ENCODE measurements around the gene BMPR1B.

Gene BMPR1B

DNA sequence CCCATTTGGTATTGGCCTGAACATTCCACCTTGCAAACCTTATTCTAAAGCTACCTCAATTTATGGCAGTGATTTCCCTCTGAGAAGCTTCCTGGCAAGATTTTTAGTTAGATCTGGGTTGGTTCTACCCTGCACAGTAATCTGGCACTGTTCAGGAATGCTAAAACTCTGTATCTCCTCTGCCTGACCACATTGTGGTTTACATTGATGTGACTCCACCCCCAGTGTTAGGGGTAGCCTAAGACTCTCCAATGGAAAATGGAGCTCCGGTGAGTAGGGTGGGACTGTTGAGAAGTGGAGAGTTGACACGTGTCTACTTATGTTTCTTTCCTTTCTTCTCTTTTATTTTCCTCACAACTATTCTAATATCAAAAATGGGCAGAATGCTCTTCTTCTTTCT is 45.4 kb downstream of the BMPR1B start:
- peak in 1 of 2 donors; percentile 9 for DNase-seq (ENCODE audit: low read depth in 2 of 2)
- TF ChIP-seq, protein P1, sequence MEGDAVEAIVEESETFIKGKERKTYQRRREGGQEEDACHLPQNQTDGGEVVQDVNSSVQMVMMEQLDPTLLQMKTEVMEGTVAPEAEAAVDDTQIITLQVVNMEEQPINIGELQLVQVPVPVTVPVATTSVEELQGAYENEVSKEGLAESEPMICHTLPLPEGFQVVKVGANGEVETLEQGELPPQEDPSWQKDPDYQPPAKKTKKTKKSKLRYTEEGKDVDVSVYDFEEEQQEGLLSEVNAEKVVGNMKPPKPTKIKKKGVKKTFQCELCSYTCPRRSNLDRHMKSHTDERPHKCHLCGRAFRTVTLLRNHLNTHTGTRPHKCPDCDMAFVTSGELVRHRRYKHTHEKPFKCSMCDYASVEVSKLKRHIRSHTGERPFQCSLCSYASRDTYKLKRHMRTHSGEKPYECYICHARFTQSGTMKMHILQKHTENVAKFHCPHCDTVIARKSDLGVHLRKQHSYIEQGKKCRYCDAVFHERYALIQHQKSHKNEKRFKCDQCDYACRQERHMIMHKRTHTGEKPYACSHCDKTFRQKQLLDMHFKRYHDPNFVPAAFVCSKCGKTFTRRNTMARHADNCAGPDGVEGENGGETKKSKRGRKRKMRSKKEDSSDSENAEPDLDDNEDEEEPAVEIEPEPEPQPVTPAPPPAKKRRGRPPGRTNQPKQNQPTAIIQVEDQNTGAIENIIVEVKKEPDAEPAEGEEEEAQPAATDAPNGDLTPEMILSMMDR (IDR thresholded peaks at IDR 0.05; ENCODE audit: low read depth, low read length): no peak

GRCh38 chr4:94804650-94805049 is 46.9 kb downstream of the BMPR1B start:
- TF ChIP-seq, protein P1 (IDR thresholded peaks at IDR 0.05; ENCODE audit: low read depth, low read length): no peak
- DNase-seq (ENCODE audit: low read depth in 2 of 2): peak in 1 of 2 donors; percentile 43
- H3K4me3 ChIP-seq (replicated peaks in 1 of 2; ENCODE audit: low read depth in 2 of 2, low read length in 2 of 2): no peak overlapping the region

More for the DNA sequence above, 45.4 kb downstream of the BMPR1B start:
- no peak overlapping the region for H3K4me3 ChIP-seq (replicated peaks in 1 of 2; ENCODE audit: low read depth in 2 of 2, low read length in 2 of 2)

- DNase-seq (ENCODE audit: low read depth in 2 of 2): no peak
- TF ChIP-seq, protein P1 (IDR thresholded peaks at IDR 0.05; ENCODE audit: low read depth, low read length): no peak
Observed at GRCh38 chr4:94806376-94806775, 48.6 kb downstream of the BMPR1B start.

GRCh38 chr4:94811643-94812042 is 53.9 kb downstream of the BMPR1B start:
- TF ChIP-seq, protein P1 (IDR thresholded peaks at IDR 0.05; ENCODE audit: low read depth, low read length): no peak
- DNase-seq (ENCODE audit: low read depth in 2 of 2): no peak
- H3K4me3 ChIP-seq (replicated peaks in 1 of 2; ENCODE audit: low read depth in 2 of 2, low read length in 2 of 2): no peak overlapping the region

More at GRCh38 chr4:94806376-94806775, 48.6 kb downstream of the BMPR1B start:
- H3K4me3 ChIP-seq (replicated peaks in 1 of 2; ENCODE audit: low read depth in 2 of 2, low read length in 2 of 2): no peak overlapping the region

DNA sequence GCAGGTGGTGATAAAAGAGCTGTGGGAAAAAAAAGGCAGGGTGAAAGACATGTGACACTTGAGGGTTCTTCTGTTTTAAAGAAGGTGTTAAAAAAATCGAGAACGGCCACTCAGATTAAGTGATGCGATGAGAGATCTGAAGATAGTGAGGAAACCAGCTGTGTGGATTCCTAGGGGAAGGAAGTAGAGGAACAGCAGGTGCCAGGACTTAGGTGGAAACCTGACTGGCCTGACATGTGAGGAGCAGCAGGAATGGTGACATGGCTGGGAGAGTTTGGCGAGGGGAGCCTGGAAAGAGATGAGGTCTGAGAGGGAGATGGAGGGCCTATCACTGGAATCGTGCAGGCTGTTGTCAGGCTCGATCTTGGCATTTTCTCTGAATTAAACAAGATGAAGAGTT is 55.5 kb downstream of the BMPR1B start:
- TF ChIP-seq, protein P1 (IDR thresholded peaks at IDR 0.05; ENCODE audit: low read depth, low read length): no peak
- DNase-seq (ENCODE audit: low read depth in 2 of 2): no peak
- no peak overlapping the region for H3K4me3 ChIP-seq (replicated peaks in 1 of 2; ENCODE audit: low read depth in 2 of 2, low read length in 2 of 2)

DNA sequence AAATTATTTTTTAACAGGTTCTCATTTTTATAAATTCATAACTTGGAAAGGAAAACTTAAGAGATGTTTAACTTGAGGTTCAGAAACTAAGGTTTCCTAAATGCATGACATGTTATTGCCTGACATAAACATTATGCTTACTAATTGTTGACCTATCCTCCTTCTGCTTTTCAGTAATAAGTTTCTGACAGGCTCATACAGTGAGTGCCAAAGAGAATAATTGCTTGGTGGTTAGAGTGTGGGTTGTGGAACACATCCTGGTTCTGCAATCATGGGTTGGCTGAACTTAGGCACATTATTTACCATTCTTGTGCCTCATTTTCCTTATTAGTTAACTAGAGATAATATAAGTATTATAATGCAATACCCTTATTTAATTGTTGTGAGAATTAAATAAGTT is 56.5 kb downstream of the BMPR1B start:
- no peak for DNase-seq (ENCODE audit: low read depth in 2 of 2)
- TF ChIP-seq, protein P1 (IDR thresholded peaks at IDR 0.05; ENCODE audit: low read depth, low read length): no peak
- H3K4me3 ChIP-seq (replicated peaks in 1 of 2; ENCODE audit: low read depth in 2 of 2, low read length in 2 of 2): no peak overlapping the region

Measured in cardiac fibroblast (primary cell).